ENCODE measurements around the gene ZNRD2. TPM values are rescaled to one million over a fixed set of nuclear protein-coding genes. Genes with fewer than 3 reads are reported as not detected.

Gene ZNRD2
- total RNA-seq, 1 experiment from 2014 or later: 70.9 TPM

GRCh38 chr11:65598258-65598699, 28.0 kb downstream of the ZNRD2 start:
- ATAC-seq: no peak
- no peak overlapping the region for H3K4me3 Mint-ChIP-seq
- H3K4me1 Mint-ChIP-seq: peaks cover 2% of the 10 kb centered on the region; the same call in 1 of the 2 replicates
- no peak for TF ChIP-seq HMGXB4 (CRISPR knock-in tag; IDR thresholded peaks at IDR 0.05)
- no peak for TF ChIP-seq KAT7 (CRISPR knock-in tag; IDR thresholded peaks at IDR 0.05; ENCODE audit: borderline replicate concordance)
- no peak for TF ChIP-seq STAT6 (CRISPR knock-in tag; conservative IDR thresholded peaks at IDR 0.05; ENCODE audit: low read depth)
- DNase-seq (ENCODE audit: low spot score): no peak
- H3K27ac Mint-ChIP-seq: no peak overlapping the region
- H3K36me3 Mint-ChIP-seq: peaks cover 4% of the 10 kb centered on the region; the same call in 1 of the 2 replicates
- CTCF ChIA-PET: interaction anchor here (1.0 to 1.2 kb wide), 2 partner anchors 11 to 57 kb away, joined by 3 read pairs; no protein-coding TSS in a partner anchor
- H3K9me3 Mint-ChIP-seq: no peaks in the 10 kb centered on the region
- peaks cover 19% of the 10 kb centered on the region for H3K27me3 Mint-ChIP-seq (ENCODE audit: low read depth)
- POLR2A ChIA-PET: no interaction called here

GRCh38 chr11:65599216-65599954, 29.1 kb downstream of the ZNRD2 start:
- ChIA-PET CTCF (interaction anchor here (1.0 to 16.2 kb wide), 2 partner anchors 9 to 27 kb away, joined by 4 to 311 read pairs; partner anchors contain the start of gene KCNK7), POLR2A (no interaction called here)
- H3K27ac Mint-ChIP-seq: no peak overlapping the region
- H3K27me3 Mint-ChIP-seq (ENCODE audit: low read depth): peaks cover 12% of the 10 kb centered on the region; the same call in 1 of the 2 replicates
- no peaks in the 10 kb centered on the region for H3K9me3 Mint-ChIP-seq
- H3K4me1 Mint-ChIP-seq: no peaks in the 10 kb centered on the region
- peaks cover 8% of the 10 kb centered on the region; the same call in 1 of the 2 replicates for H3K36me3 Mint-ChIP-seq
- H3K4me3 Mint-ChIP-seq: no peak overlapping the region
- ATAC-seq: no peak
- no peak for DNase-seq (ENCODE audit: low spot score)
- no peak for TF ChIP-seq NR1H2 (CRISPR knock-in tag; IDR thresholded peaks at IDR 0.05)
- TF ChIP-seq RELA (CRISPR knock-in tag; IDR thresholded peaks at IDR 0.05; ENCODE audit: borderline replicate concordance): no peak
- no peak for TF ChIP-seq SP1 (CRISPR knock-in tag; conservative IDR thresholded peaks at IDR 0.05)
- no peak for TF ChIP-seq NFYB (CRISPR knock-in tag; conservative IDR thresholded peaks at IDR 0.05; ENCODE audit: low read depth)
- TF ChIP-seq ZNF512 (CRISPR knock-in tag; IDR thresholded peaks at IDR 0.05; ENCODE audit: borderline replicate concordance): no peak
- no peak for TF ChIP-seq SOX15 (CRISPR knock-in tag; IDR thresholded peaks at IDR 0.05)
- no peak for TF ChIP-seq TCF7 (CRISPR knock-in tag; IDR thresholded peaks at IDR 0.05; ENCODE audit: low read depth)
- TF ChIP-seq CREM (CRISPR knock-in tag; IDR thresholded peaks at IDR 0.05): no peak
- no peak for TF ChIP-seq ZSCAN18 (CRISPR knock-in tag; IDR thresholded peaks at IDR 0.05)
- no peak for TF ChIP-seq HMGA2 (CRISPR knock-in tag; IDR thresholded peaks at IDR 0.05)
- no peak for TF ChIP-seq GTF2I (CRISPR knock-in tag; conservative IDR thresholded peaks at IDR 0.05)
- no peak for TF ChIP-seq FOXP1 (CRISPR knock-in tag; IDR thresholded peaks at IDR 0.05; ENCODE audit: borderline replicate concordance)
- no peak for TF ChIP-seq IRF1 (CRISPR knock-in tag; IDR thresholded peaks at IDR 0.05)
- TF ChIP-seq CBFB (CRISPR knock-in tag; IDR thresholded peaks at IDR 0.05; ENCODE audit: low read depth): no peak
- no peak for TF ChIP-seq MXD4 (CRISPR knock-in tag; IDR thresholded peaks at IDR 0.05; ENCODE audit: borderline replicate concordance)
- TF ChIP-seq CDX4 (CRISPR knock-in tag; IDR thresholded peaks at IDR 0.05; ENCODE audit: borderline replicate concordance): no peak
